DLD1 (cell line): ENCODE measurements around the gene NSUN6.

Experiments
- in situ Hi-C: cut with HindIII; loops from 2 replicates; pipeline ENCODE4 v1.10.0; 2017; ENCODE audit warnings: low sequenced_read_pairs

Gene NSUN6

DNA sequence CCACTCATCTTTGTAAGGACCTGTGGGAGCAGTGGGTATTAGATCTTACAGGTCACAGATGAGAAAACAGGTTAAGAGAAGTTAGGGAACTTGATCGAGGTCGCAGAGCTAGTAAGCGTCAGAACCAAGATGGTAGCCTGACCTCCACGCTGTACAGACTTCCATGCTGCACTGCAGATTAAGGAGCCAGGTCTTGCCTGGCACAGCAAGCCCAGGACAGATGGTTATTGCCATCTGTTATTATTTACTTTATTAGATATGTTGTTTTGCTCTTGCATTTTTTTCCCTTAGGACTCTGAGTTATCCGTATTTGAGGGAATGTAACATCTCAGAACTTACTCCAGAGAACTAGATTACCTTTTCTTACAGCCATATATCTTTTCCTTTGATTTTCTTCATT, 147.2 kb downstream of the NSUN6 start:
- in situ Hi-C loops = no loop called here

DNA sequence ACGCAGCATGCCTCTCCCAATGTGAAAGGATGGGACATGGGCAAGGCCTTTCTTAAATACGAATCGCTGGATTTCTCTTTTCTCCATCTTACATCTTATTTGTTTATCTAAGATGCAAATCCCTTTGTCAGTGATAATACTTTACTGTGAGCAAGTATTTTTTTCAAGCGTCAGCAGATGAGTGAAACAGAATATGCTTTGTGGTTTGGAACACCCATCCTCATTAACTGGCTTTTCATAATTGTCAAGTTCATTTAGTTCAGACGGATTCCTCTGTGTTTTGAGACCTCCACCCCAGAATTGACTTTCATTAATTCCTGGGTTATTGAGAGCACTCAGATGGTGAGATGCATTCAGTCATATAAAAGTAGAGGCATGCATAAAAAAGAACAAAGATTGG, 149.8 kb downstream of the NSUN6 start:
- in situ Hi-C loops = no loop called here

DNA sequence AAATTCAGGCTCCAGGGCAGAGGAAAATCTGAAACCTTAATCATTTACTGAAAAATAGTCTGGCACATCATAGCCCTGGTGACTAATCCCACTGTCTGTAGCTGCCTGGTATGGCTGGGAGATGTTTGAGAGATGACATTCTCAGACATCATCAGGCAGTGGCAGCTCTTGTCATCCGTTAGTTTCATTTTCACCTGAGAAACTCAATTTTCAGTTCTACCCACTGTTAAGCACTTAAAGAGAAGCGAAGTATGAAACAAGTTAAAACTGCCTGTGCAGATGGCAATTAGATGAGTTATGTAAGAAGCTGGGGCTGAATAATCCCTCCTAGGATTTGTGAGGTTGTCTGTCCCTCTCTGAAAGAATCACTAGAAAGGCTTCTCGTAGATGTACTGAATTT, 150.2 kb downstream of the NSUN6 start:
- in situ Hi-C loops = no loop called here

DNA sequence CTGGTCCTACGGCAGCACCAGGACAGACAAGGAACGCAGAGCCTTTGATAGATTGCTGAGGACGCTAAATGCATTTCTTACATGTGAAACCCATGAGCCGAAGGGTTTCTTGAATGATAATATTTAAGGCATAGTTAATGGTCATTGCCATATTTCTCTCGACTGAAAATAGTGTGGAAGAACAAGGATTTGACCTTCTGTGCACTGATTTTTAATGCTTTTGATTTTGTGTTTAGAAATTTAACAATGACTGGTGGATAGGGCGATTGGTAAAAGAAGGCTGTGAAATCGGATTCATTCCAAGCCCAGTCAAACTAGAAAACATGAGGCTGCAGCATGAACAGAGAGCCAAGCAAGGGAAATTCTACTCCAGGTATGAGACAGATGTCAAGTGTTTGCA, 150.8 kb downstream of the NSUN6 start:
- in situ Hi-C loops = no loop called here

DNA sequence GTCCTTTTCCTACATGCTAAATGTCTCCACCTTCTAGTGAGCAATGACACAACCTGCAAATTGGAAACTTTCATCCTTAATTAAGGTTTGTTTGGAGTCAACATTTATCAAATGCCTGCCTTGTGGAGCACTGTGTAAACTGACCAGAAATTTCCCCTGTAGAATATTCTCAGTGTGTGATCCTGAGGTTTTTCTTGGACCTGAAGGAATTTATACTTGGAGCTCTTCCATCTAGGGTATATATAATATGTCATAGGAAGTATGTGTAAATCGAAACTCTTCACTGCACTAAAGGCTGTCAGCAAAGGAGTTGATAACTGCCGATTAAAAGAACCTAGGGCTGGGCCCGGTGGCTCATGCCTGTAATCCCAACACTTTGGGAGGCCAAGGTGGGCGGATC, 152.4 kb downstream of the NSUN6 start:
- in situ Hi-C loops = no loop called here

DNA sequence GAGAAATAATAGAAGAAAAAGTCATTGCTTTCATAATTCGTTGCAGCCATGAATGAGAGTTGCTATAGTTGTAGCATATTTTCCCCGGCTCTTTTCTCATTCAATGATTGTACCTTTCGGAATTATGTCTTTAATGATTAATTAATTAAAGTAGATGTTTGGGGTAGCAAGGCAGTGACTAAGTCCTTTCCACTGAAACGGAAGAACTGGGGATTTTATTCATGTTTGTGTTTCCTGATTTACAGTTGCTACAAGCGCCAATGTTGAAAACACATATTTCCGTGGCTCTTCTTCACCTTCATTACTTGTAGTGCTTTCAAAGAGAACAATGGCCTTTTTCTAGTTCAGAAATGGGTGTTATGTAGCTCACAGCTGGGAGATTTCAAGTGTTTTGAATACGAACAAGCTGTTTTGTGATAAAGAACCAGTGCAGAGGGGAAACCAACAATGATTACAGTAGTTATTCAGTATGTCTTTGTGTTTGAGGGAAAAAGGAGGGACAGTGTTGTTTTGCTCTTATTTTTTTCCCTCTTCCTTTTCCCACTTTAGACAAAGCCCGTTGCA, 153.5 kb downstream of the NSUN6 start:
- in situ Hi-C loops = no loop called here
